ENCODE data around the gene TMEM43. TPM values are rescaled to one million over a fixed set of nuclear protein-coding genes. Genes with fewer than 3 reads are reported as not detected.

The TMEM43 gene
- polyA plus RNA-seq, 3 donors: 55.4 to 69.7 (median 66.7) TPM

GRCh38 chr3:14110699-14111098 is 14.2 kb upstream of the TMEM43 start:
- DNase-seq: no peak
- H3K79me2 ChIP-seq (ENCODE audit: insufficient read depth, low read length): no peaks in the 10 kb centered on the region
- no peak overlapping the region for H3K9ac ChIP-seq (ENCODE audit: insufficient read depth, low read length, poor library complexity, severe bottlenecking)
- TF ChIP-seq CTCF (IDR thresholded peaks at IDR 0.05): no peak
- H3K4me2 ChIP-seq (replicated peaks; ENCODE audit: extremely low read depth, low read length, poor library complexity, severe bottlenecking): no peak overlapping the region
- Mint-ChIP-seq H3K36me3 (peaks cover 44 to 45% of the 10 kb centered on the region in 2 donors), H3K9me3 (peaks cover 0 to 3% (median 0%) of the 10 kb centered on the region in 7 donors), H3K4me3 (no peak overlapping the region), H3K4me1 (no peaks in the 10 kb centered on the region), H3K27me3 (ENCODE audit: low read depth in 3 of 3) (peaks cover 0 to 3% (median 0%) of the 10 kb centered on the region in 3 donors), H3K27ac (no peak overlapping the region)
- no peak overlapping the region for H3K27ac ChIP-seq (ENCODE audit: low read depth in 1 of 2, low read length in 2 of 2)
- no peak overlapping the region for H2AFZ ChIP-seq (ENCODE audit: insufficient read depth, low read depth, low read length, poor library complexity, severe bottlenecking)
- H3K4me3 ChIP-seq (replicated peaks in 1 of 3; ENCODE audit: low read depth in 2 of 3, low read length in 3 of 3): no peak overlapping the region
- H3K9me3 ChIP-seq (replicated peaks in 1 of 2; ENCODE audit: control insufficient read depth in 1 of 2, insufficient read depth in 1 of 2, low read length in 2 of 2): no peaks in the 10 kb centered on the region
- intact Hi-C loops (cut with micrococcal nuclease): no loop called here
- 100% methylated on average over 1 of the region's 4 CpGs for WGBS (ENCODE audit: insufficient coverage)
- no peaks in the 10 kb centered on the region for H4K20me1 ChIP-seq (ENCODE audit: insufficient read depth, low read length)
- H3K27me3 ChIP-seq (ENCODE audit: control insufficient read depth in 2 of 2, insufficient read depth in 2 of 2, low read length in 2 of 2): no peaks in the 10 kb centered on the region
- no peaks in the 10 kb centered on the region for H3K4me1 ChIP-seq (ENCODE audit: control insufficient read depth in 1 of 2, insufficient read depth in 2 of 2, low read length in 2 of 2)
- peaks cover 41 to 53% of the 10 kb centered on the region in 2 donors for H3K36me3 ChIP-seq (replicated peaks in 1 of 2; ENCODE audit: control insufficient read depth in 1 of 2, insufficient read depth in 2 of 2, low read length in 2 of 2)

GRCh38 chr3:14113965-14114635 is 10.8 kb upstream of the TMEM43 start:
- Histone ChIP-seq H3K9me3 (replicated peaks in 1 of 2; ENCODE audit: control insufficient read depth in 1 of 2, insufficient read depth in 1 of 2, low read length in 2 of 2) (no peaks in the 10 kb centered on the region), H2AFZ (ENCODE audit: insufficient read depth, low read depth, low read length, poor library complexity, severe bottlenecking) (no peak overlapping the region), H3K9ac (ENCODE audit: insufficient read depth, low read length, poor library complexity, severe bottlenecking) (no peak overlapping the region), H3K27ac (ENCODE audit: low read depth in 1 of 2, low read length in 2 of 2) (no peak overlapping the region), H3K36me3 (replicated peaks in 1 of 2; ENCODE audit: control insufficient read depth in 1 of 2, insufficient read depth in 2 of 2, low read length in 2 of 2) (peaks cover 57 to 73% of the 10 kb centered on the region in 2 donors), H3K4me2 (replicated peaks; ENCODE audit: extremely low read depth, low read length, poor library complexity, severe bottlenecking) (no peak overlapping the region), H4K20me1 (ENCODE audit: insufficient read depth, low read length) (peaks cover 5% of the 10 kb centered on the region), H3K79me2 (ENCODE audit: insufficient read depth, low read length) (no peaks in the 10 kb centered on the region), H3K4me1 (ENCODE audit: control insufficient read depth in 1 of 2, insufficient read depth in 2 of 2, low read length in 2 of 2) (no peaks in the 10 kb centered on the region), H3K27me3 (ENCODE audit: control insufficient read depth in 2 of 2, insufficient read depth in 2 of 2, low read length in 2 of 2) (no peaks in the 10 kb centered on the region), H3K4me3 (replicated peaks in 1 of 3; ENCODE audit: low read depth in 2 of 3, low read length in 3 of 3) (no peak overlapping the region)
- DNase-seq: no peak
- Mint-ChIP-seq H3K27ac (no peak overlapping the region), H3K27me3 (ENCODE audit: low read depth in 3 of 3) (no peaks in the 10 kb centered on the region), H3K36me3 (peaks cover 63 to 66% of the 10 kb centered on the region in 2 donors), H3K4me3 (no peak overlapping the region), H3K4me1 (peaks cover 6% of the 10 kb centered on the region), H3K9me3 (peaks cover 0 to 3% (median 0%) of the 10 kb centered on the region in 7 donors)
- no peak for TF ChIP-seq CTCF (IDR thresholded peaks at IDR 0.05)
- intact Hi-C loops (cut with micrococcal nuclease): no loop called here
- WGBS (ENCODE audit: insufficient coverage): 98% methylated on average over 6 of the region's 7 CpGs

All from CD14-positive monocyte (primary cell).